Lung (tissue), 12 donors: ENCODE results near the gene WRAP73. TPM values are rescaled to one million over a fixed set of nuclear protein-coding genes. Genes with fewer than 3 reads are reported as not detected.

ENCODE experiments used
- ATAC-seq: fragments of 200-7000 bp; cut with Tn5 transposase; one replicate; pipeline ENCODE4 v1.9.1; 2020; ENCODE audit warnings: moderate number of reproducible peaks; ENCODE audit not compliant: insufficient read depth, low FRiP score
- DNase-seq, 3 donors: peaks; one replicate each; pipeline ENCODE4 v3.0.0-alpha.2; 2013 to 2017
- H3K27ac ChIP-seq, 2 donors: one replicate each; pipeline ENCODE4 v1.5.1; 2013; ENCODE audit warnings: mild to moderate bottlenecking in 2 of 2, moderate library complexity in 2 of 2, control low read depth in 1 of 2, inconsistent platforms in 1 of 2, low read depth in 1 of 2, low read length in 1 of 2
- H3K27me3 ChIP-seq, 3 donors: one replicate each; pipeline ENCODE4 v1.5.1; 2013; ENCODE audit warnings: low read length in 2 of 3; ENCODE audit not compliant: control insufficient read depth in 3 of 3, insufficient read depth in 3 of 3
- H3K36me3 ChIP-seq, 4 donors: one replicate each; pipeline ENCODE4 v1.5.1; 2013; ENCODE audit warnings: low read length in 4 of 4, mild to moderate bottlenecking in 1 of 4, moderate library complexity in 1 of 4; ENCODE audit not compliant: control insufficient read depth in 4 of 4, insufficient read depth in 4 of 4
- H3K4me1 ChIP-seq, 5 donors: one replicate each; pipeline ENCODE4 v1.5.1; 2013; ENCODE audit warnings: low read length in 5 of 5, mild to moderate bottlenecking in 2 of 5, moderate library complexity in 1 of 5; ENCODE audit not compliant: control insufficient read depth in 5 of 5, insufficient read depth in 5 of 5
- H3K4me3 ChIP-seq: one replicate; pipeline ENCODE4 v1.5.1; 2013; ENCODE audit warnings: mild to moderate bottlenecking, control low read depth, moderate library complexity
- H3K9ac ChIP-seq, 2 donors: one replicate each; pipeline ENCODE4 v1.5.1; 2013; ENCODE audit warnings: low read length in 2 of 2, control low read depth in 1 of 2; ENCODE audit not compliant: insufficient read depth in 1 of 2
- H3K9me3 ChIP-seq, 4 donors: one replicate each; pipeline ENCODE4 v1.5.1; 2013; ENCODE audit warnings: low read length in 3 of 4, mild to moderate bottlenecking in 1 of 4, moderate library complexity in 1 of 4; ENCODE audit not compliant: control insufficient read depth in 4 of 4, insufficient read depth in 3 of 4
- CTCF ChIP-seq: IDR thresholded peaks from 2 replicates; pipeline ENCODE4 v1.5.1; 2012; ENCODE audit warnings: mild to moderate bottlenecking; ENCODE audit errors: control extremely low read depth, extremely low read depth
- WGBS, 2 donors: extraction: QIAGEN DNeasy Blood & Tissue Kit; methylation state at CpG; one replicate each; pipeline ENCODE4 v1.1.7; 2013; 5-methylcytosine and 5-hydroxymethylcytosine counted together
- polyA plus RNA-seq, 2 donors: library from polyadenylated mRNA; stranded (reverse); fragments of 200-250 nt; gene quantifications; one replicate each; pipeline ENCODE4 v1.2.1, GENCODE V29; 2013
- total RNA-seq, 2 donors: library from RNA; depleted of rRNA in 1 of 2; stranded (reverse); fragments of >200 nt in 1 of 2; gene quantifications; one replicate each; pipeline ENCODE4 v1.2.1, GENCODE V29; 2014 to 2021
- donor health status: control.
- donor health status: control.
- donor health status: Bipolar disorder and iron deficiency.
- donor health status: healthy.
- donor health status: DM: yes; HTN: yes; CAD: no.

Gene WRAP73
- total and polyA plus RNA-seq, 4 donors, result 17.3 to 25.3 (median 22.8) TPM

DNA sequence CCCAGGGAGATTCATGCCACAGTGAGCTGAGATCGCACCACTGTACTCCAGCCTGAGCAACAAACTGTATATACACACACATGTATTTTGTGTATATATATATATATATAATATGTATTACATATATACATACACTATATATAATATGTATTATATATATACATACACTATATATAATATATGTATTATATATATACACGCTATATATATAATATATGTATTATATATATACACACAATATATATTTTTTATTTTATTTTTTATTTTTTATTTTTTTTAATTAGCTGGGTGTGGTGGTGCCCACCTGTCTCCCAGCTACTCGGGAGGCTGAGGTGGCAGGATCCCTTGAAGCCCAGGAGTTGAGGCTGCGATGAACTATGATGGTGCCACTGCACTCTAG is 11.7 kb upstream of the WRAP73 start:
- Histone ChIP-seq H3K9me3 (peaks cover 0 to 2% (median 0%) of the 10 kb centered on the region in 4 donors), H3K27ac (no peak overlapping the region), H3K36me3 (no peaks in the 10 kb centered on the region), H3K27me3 (peaks cover 0 to 13% (median 0%) of the 10 kb centered on the region in 3 donors), H3K9ac (no peak overlapping the region), H3K4me1 (no peaks in the 10 kb centered on the region), H3K4me3 (no peak overlapping the region)
- WGBS, 2 donors, result 97% methylated on average over 4 of the region's 4 CpGs
- no peak for TF ChIP-seq CTCF
- DNase-seq (no peak), ATAC-seq (no peak)

DNA sequence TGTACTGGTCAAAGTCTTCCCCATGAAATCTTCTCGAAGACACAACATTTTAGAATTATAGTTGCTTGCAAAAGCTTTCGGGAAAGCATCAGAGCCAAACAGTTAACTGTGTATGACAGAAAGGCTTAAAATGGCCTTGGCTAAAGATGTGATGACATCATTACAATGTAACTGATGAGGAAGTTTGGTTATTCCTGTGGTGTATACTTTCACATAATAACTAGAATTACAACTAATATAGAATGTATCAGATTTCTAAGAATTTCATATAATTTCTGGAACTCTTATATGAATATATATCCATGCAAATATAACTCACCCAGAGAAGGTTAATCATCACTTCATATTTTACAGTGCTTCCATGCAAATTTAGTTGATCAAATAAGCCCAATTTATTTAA is 10.8 kb upstream of the WRAP73 start:
- H3K27ac ChIP-seq, result no peak overlapping the region
- TF ChIP-seq CTCF, result no peak
- WGBS, 2 donors, result 89 to 91% methylated on average over 2 of the region's 2 CpGs

DNA sequence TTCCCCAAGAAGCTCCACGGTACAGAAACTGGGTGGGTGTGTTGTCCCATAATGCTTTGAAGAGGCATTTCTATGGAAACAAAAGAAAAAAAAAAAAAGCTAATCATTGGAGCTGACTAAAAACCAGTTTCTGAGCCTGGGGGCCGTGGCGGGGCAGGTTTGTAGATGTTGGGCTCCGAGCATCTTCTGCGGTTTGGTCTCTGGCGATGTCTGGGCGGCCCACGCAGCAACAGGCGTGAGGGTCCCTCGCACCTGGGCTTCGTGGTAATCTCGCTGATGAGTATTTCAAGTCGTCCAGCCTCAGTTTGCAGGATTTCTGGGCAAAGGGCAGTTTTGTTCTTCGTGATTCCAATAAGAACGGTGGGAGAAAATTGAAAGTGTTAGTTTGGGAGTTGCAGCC is 9.2 kb upstream of the WRAP73 start:
- Histone ChIP-seq H3K9me3 (peaks cover 0 to 2% (median 0%) of the 10 kb centered on the region in 4 donors), H3K27me3 (peaks cover 4 to 32% (median 11%) of the 10 kb centered on the region in 3 donors), H3K36me3 (no peaks in the 10 kb centered on the region), H3K9ac (no peak overlapping the region), H3K27ac (no peak overlapping the region), H3K4me3 (no peak overlapping the region), H3K4me1 (no peaks in the 10 kb centered on the region)
- TF ChIP-seq CTCF, result no peak
- no peak for DNase-seq
- no peak for ATAC-seq
- WGBS, 2 donors, result 78 to 92% methylated on average over 15 of the region's 15 CpGs

More for the DNA sequence above, 10.8 kb upstream of the WRAP73 start:
- Histone ChIP-seq H3K4me3 (no peak overlapping the region), H3K9me3 (peaks cover 0 to 2% (median 0%) of the 10 kb centered on the region in 4 donors), H3K4me1 (no peaks in the 10 kb centered on the region), H3K9ac (no peak overlapping the region), H3K36me3 (no peaks in the 10 kb centered on the region), H3K27me3 (peaks cover 0 to 18% (median 0%) of the 10 kb centered on the region in 3 donors)
- no peak for ATAC-seq
- DNase-seq, result no peak

GRCh38 chr1:3658231-3658615 is 8.3 kb upstream of the WRAP73 start:
- H3K27ac ChIP-seq, result no peak overlapping the region
- peaks cover 8 to 40% (median 19%) of the 10 kb centered on the region in 3 donors for H3K27me3 ChIP-seq
- DNase-seq (no peak), ATAC-seq (no peak)
- peaks cover 0 to 2% (median 0%) of the 10 kb centered on the region in 4 donors for H3K9me3 ChIP-seq
- H3K4me1 ChIP-seq, result no peaks in the 10 kb centered on the region
- TF ChIP-seq CTCF, result no peak
- 41 to 61% methylated on average over 14 of the region's 14 CpGs for WGBS, 2 donors
- H3K36me3 ChIP-seq, result no peaks in the 10 kb centered on the region
- H3K4me3 ChIP-seq, result no peak overlapping the region
- H3K9ac ChIP-seq, result no peak overlapping the region
